WTC11 (cell line): ENCODE measurements around the gene NOP58. TPM values are rescaled to one million over a fixed set of nuclear protein-coding genes. Genes with fewer than 3 reads are reported as not detected.
A peak's percentile ranks its signal among the peaks of the same experiment; 100 is the strongest.

Source experiments
- ATAC-seq: fragments of 200-7000 bp; cut with Tn5 transposase; 2 replicates; pipeline ENCODE4 v1.10.0; 2021; ENCODE audit warnings: mild to moderate bottlenecking, moderate library complexity
- CTCF ChIA-PET: fragments of 300-600 bp; sonication (Branson Sonifier 250); formaldehyde crosslinking; loops from one replicate; lab custom pipeline; 2021; ENCODE audit warnings: antibody characterized with exemption; lab: Charles Lee
- POLR2A ChIA-PET: fragments of 350-600 bp; sonication (Branson Sonifier 250); formaldehyde crosslinking; loops from one replicate; lab custom pipeline; 2021; ENCODE audit warnings: antibody characterized with exemption; lab: Charles Lee
- DNase-seq: peaks from one replicate; pipeline ENCODE4 v3.0.0; 2021; ENCODE audit warnings: low spot score
- H3K27ac Mint-ChIP-seq: 2 replicates; pipeline ENCODE4 v1.8.0; 2021; ENCODE audit warnings: mixed read lengths
- H3K27me3 Mint-ChIP-seq: 2 replicates; pipeline ENCODE4 v1.8.0; 2021; ENCODE audit warnings: low read depth, mild to moderate bottlenecking, moderate library complexity, mixed read lengths
- H3K36me3 Mint-ChIP-seq: 2 replicates; pipeline ENCODE4 v1.8.0; 2021; ENCODE audit warnings: mixed read lengths
- H3K4me1 Mint-ChIP-seq: 2 replicates; pipeline ENCODE4 v1.8.0; 2022; ENCODE audit warnings: mixed read lengths
- H3K4me3 Mint-ChIP-seq: 2 replicates; pipeline ENCODE4 v1.8.0; 2021; ENCODE audit warnings: mild to moderate bottlenecking, moderate library complexity, mixed read lengths
- H3K9me3 Mint-ChIP-seq: 2 replicates; pipeline ENCODE4 v1.8.0; 2021; ENCODE audit warnings: mixed read lengths
- AFF4 ChIP-seq: sonication (generic); formaldehyde crosslinking; IDR thresholded peaks from 2 replicates; pipeline ENCODE4 v1.8.1; 2023; ENCODE audit warnings: mild to moderate bottlenecking, missing genetic modification reagents, borderline replicate concordance
- ARID4B ChIP-seq: sonication (generic); formaldehyde crosslinking; IDR thresholded peaks from 2 replicates; pipeline ENCODE4 v1.8.0; 2023; ENCODE audit warnings: missing genetic modification reagents, mild to moderate bottlenecking, borderline replicate concordance
- CREB1 ChIP-seq: sonication (generic); formaldehyde crosslinking; IDR thresholded peaks from 2 replicates; pipeline ENCODE4 v1.8.0; 2023; ENCODE audit warnings: mild to moderate bottlenecking, missing genetic modification reagents
- ERG ChIP-seq: fragments of 250-450 bp; sonication (Bioruptor Pico); IDR thresholded peaks from 2 replicates; pipeline ENCODE4 v1.8.0; 2021; ENCODE audit warnings: mild to moderate bottlenecking
- GTF2I ChIP-seq: fragments of 250-450 bp; sonication (Bioruptor Pico); conservative IDR thresholded peaks from 2 replicates; pipeline ENCODE4 v1.4.0; 2021; ENCODE audit warnings: mild to moderate bottlenecking
- MYBL2 ChIP-seq: sonication (generic); formaldehyde crosslinking; IDR thresholded peaks from 2 replicates; pipeline ENCODE4 v1.8.1; 2023; ENCODE audit warnings: mild to moderate bottlenecking, moderate library complexity, missing genetic modification reagents
- NFE2L1 ChIP-seq: sonication (generic); formaldehyde crosslinking; IDR thresholded peaks from 2 replicates; pipeline ENCODE4 v1.8.1; 2023; ENCODE audit warnings: missing genetic modification reagents
- NR1H2 ChIP-seq: sonication (generic); formaldehyde crosslinking; IDR thresholded peaks from 2 replicates; pipeline ENCODE4 v1.9.0; 2021; ENCODE audit warnings: mild to moderate bottlenecking, moderate library complexity, missing genetic modification reagents
- PRDM15 ChIP-seq: sonication (generic); formaldehyde crosslinking; IDR thresholded peaks from 2 replicates; pipeline ENCODE4 v1.8.0; 2022; ENCODE audit warnings: missing genetic modification reagents
- TEAD4 ChIP-seq: sonication (generic); formaldehyde crosslinking; IDR thresholded peaks from 2 replicates; pipeline ENCODE4 v1.8.0; 2022; ENCODE audit warnings: mild to moderate bottlenecking, missing genetic modification reagents
- ZBTB43 ChIP-seq: sonication (generic); formaldehyde crosslinking; IDR thresholded peaks from 2 replicates; pipeline ENCODE4 v1.8.1; 2023; ENCODE audit warnings: mild to moderate bottlenecking, missing genetic modification reagents
- ZNF317 ChIP-seq: sonication (generic); formaldehyde crosslinking; IDR thresholded peaks from 2 replicates; pipeline ENCODE4 v1.8.1; 2023; ENCODE audit warnings: low read depth, mild to moderate bottlenecking, moderate library complexity, missing genetic modification reagents, borderline replicate concordance
- ZSCAN18 ChIP-seq: fragments of 250-450 bp; sonication (Bioruptor Pico); IDR thresholded peaks from 2 replicates; pipeline ENCODE4 v2.1.2; 2022; ENCODE audit warnings: mild to moderate bottlenecking, moderate library complexity
- total RNA-seq: library from RNA; stranded (reverse); gene quantifications from 3 replicates; pipeline ENCODE4 v1.2.3, GENCODE V29; 2021
- TF ChIP-seq, protein P1 (sequence below): fragments of 250-450 bp; sonication (Bioruptor Pico); IDR thresholded peaks from 2 replicates; pipeline ENCODE4 v1.9.0; 2021; ENCODE audit warnings: moderate library complexity, mild to moderate bottlenecking, inconsistent platforms, borderline replicate concordance

Gene NOP58
- total RNA-seq, 1 experiment from 2014 or later = 136 TPM

DNA sequence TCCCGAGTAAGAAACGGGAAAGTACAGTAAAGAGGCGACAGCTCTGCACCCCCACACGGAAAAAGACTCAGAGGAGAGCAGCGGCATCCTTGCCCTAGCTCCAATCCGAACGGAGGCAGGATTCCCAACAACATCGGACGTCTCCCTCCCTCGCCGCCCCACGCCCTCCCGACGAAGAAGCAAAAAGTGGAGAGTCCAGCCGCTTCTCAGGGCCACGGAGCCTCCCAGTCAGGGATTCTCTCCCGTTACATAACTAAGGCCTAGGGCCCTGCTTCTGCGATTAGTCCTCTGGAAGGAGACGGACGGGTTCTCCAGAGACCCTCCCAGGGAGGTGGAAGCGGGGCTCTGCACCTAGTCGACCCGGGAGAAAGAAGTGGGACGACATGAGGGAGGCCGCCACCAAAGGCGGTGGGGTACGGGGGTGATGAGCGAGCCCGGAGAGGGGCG, 27.8 kb upstream of the NOP58 start:
- no peak for DNase-seq
- Mint-ChIP-seq H3K4me3 (peak overlapping the region; percentile 97), H3K27ac (peak overlapping the region; percentile 96), H3K36me3 (peaks cover 4% of the 10 kb centered on the region), H3K4me1 (peaks cover 21% of the 10 kb centered on the region), H3K9me3 (no peaks in the 10 kb centered on the region), H3K27me3 (no peaks in the 10 kb centered on the region)
- CTCF ChIA-PET = interaction anchor here (0.8 kb wide), 1 partner anchor 11 kb away, joined by 3 read pairs; no protein-coding TSS in a partner anchor
- ATAC-seq = peak; percentile 20
- POLR2A ChIA-PET = interaction anchor here (0.6 to 2.2 kb wide), 6 partner anchors 11 to 265 kb away, joined by 3 to 13 read pairs (median 3); no protein-coding TSS in a partner anchor
- no peak for TF ChIP-seq ZBTB43 (CRISPR knock-in tag)
- peak; percentile 36; the same call in 1 of the 2 replicates for TF ChIP-seq PRDM15 (CRISPR knock-in tag)

GRCh38 chr2:202238234-202239197, 27.0 kb upstream of the NOP58 start, which contains the start of gene SUMO1:
Gene SUMO1, minus strand, starts transcription at chr2:202238597. Its CDS starts 146 bp downstream, at chr2:202238451.
- DNase-seq (peak; percentile 93), ATAC-seq (peak; percentile 89)
- Mint-ChIP-seq H3K4me1 (peaks cover 21% of the 10 kb centered on the region), H3K27me3 (no peaks in the 10 kb centered on the region), H3K36me3 (no peaks in the 10 kb centered on the region), H3K9me3 (no peaks in the 10 kb centered on the region), H3K4me3 (peak within 1 kb of the TSS; percentile 97), H3K27ac (peak within 1 kb of the TSS; percentile 98)
- ChIA-PET CTCF (no interaction called here), POLR2A (interaction anchor here (0.6 to 2.2 kb wide), 5 partner anchors 10 to 31 kb away, joined by 3 to 13 read pairs (median 4); no protein-coding TSS in a partner anchor)
- no peak for TF ChIP-seq ZSCAN18 (CRISPR knock-in tag)
- no peak for TF ChIP-seq ERG (CRISPR knock-in tag)
- TF ChIP-seq ZNF317 (CRISPR knock-in tag) = no peak
- peak; percentile 79; the same call in 1 of the 2 replicates for TF ChIP-seq CREB1 (CRISPR knock-in tag)
- peak; percentile 92 for TF ChIP-seq NFE2L1 (CRISPR knock-in tag)
- TF ChIP-seq TEAD4 (CRISPR knock-in tag) = no peak
- TF ChIP-seq, protein P1, sequence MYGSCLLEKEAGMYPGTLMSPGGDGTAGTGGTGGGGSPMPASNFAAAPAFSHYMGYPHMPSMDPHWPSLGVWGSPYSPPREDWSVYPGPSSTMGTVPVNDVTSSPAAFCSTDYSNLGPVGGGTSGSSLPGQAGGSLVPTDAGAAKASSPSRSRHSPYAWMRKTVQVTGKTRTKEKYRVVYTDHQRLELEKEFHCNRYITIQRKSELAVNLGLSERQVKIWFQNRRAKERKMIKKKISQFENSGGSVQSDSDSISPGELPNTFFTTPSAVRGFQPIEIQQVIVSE (CRISPR knock-in tag) = no peak
- no peak for TF ChIP-seq GTF2I
- TF ChIP-seq ARID4B (CRISPR knock-in tag) = peak; percentile 81; the same call in 1 of the 2 replicates
- peak; percentile 77; the same call in 1 of the 2 replicates for TF ChIP-seq MYBL2 (CRISPR knock-in tag)
- no peak for TF ChIP-seq NR1H2 (CRISPR knock-in tag)
- no peak; the same call in 1 of the 2 replicates for TF ChIP-seq AFF4 (CRISPR knock-in tag)
